HG03196 (cell line): Measurements from ENCODE around the gene ZNF610.
"Not testable (repeated sequence)": the region's sequence is repeated elsewhere in the genome, so short reads cannot be mapped to it uniquely, and the experiment has no call there.

Experiments used
- ATAC-seq: cut with Tn5 transposase; IDR thresholded peaks from one replicate; pipeline ENCODE4 v1.9.1; 2021; ENCODE audit not compliant: unreplicated experiment

Gene ZNF610

DNA sequence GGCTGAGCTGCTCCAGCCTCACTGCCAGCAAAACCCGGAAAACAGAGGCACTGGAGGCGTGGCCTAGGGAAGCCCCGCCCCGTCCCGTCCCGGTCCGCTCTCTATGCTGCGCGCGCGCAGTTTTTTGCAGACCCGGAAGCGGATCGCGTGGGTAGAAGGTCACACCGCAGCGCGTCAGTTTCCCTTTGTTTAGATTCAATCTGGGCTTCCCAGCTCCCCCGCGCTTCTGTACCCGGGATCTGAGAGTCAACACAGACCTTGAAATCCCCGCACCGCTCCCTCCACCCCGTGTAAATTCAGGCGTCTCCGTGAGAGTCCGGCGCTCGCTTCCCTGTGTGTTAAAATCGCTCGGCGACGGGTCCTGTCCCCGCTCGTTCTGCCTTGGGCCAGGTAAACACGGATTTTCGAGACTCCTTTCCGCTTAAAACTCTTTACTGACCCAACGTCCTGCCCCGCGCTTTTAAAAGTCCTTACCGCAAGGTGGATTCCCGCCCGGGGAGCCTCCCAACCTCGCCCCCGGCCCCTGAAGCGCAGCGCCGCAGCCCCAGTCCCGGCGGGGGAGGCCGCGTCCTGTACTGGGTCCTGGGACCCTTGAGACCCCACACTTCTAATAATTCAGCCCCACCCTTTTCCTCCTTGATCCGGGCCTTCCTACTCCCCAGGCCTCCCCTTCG lies at the start of gene ZNF610:
ZNF610 (plus strand) TSS at position 127 of the 674 bp plus-strand sequence. CDS start 12,930 bp downstream, outside the sequence.
- ATAC-seq, result peak; percentile 87

DNA sequence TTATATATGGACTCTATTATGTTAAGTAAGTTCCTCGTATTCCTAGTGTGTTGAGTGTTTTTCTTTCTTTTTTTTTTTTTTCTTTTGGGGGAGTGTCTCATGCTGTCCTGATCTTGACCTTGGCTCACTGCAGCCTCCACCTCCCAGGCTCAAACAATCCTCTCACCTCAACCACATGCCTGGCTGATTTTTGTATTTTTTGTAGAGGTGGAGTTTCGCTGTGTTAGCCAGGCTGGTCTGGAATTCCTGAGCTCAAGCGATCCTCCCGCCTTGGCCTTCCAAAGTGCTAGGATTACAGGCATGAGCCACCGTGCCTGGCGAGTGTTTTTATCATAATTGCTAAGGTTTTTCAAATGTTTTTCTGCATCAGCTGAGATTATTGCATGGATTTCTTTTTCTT lies 49.8 kb upstream of the ZNF610 start:
- no peak for ATAC-seq

- no peak for ATAC-seq
These were observed 44.3 kb upstream of the ZNF610 start for GRCh38 chr19:52291781-52292180.

GRCh38 chr19:52292946-52293345 lies 43.1 kb upstream of the ZNF610 start:
- ATAC-seq, result not testable (repeated sequence)

DNA sequence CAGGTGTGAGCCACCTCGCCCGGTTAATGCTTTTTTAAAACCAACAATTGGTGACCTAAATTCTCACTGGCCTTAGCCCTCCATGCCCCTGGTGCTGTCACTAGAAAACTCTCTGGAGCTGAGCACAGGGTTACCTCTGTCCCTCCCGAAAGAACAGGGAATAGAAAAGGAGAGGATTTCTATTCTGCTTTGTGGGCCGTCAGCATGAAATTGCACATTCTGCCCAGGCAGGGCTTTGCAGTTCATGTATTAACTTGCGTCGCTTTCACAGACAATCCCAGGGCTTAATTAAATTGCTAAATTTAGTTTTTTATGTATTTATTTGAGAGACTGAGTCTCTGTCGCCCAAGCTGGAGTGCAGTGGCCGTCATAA lies 39.7 kb upstream of the ZNF610 start:
- ATAC-seq, result no peak

GRCh38 chr19:52296773-52297600 lies 39.1 kb upstream of the ZNF610 start, which contains the start of gene ZNF480:
TSS of gene ZNF480 (plus strand) at chr19:52297169. CDS start at chr19:52300413, 3,244 bp downstream.
- peak; percentile 55 for ATAC-seq

DNA sequence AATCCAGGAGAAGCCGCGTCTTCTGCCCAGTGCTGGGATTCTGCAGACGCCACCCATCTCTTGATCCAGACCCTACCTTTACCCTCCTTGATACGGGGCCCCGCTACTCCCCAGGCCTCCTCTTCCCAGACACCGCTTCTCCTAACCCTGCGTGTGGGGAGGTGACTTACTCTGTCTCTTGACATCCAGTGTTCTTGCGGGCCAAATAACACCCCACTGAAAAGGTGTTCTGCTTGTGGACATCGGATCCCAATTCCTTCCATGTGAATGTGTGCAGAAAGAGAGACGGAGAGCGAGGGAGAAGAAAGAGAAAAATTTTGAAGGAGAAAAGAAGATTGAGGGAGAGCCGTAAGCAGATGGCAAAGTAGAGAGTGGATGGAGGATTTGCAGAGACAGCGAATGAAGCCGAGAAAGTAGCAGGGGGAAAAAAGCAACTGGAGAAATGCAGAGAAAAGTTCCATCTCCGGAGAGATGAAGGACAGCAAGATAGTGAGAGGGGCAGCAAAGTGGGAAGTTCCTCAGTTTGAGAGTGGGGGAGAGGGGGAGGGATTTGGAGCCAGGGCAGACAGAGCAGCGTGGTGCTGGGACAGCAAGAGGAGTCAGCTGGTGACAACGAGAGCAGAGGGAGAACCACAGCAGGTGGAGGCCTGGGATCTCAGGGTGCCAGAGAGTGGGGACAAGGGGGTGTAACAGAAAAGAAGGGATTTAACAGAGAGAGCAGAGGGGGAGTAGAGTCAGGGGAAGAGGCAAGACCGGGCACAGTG lies 38.3 kb upstream of the ZNF610 start:
- ATAC-seq, result peak; percentile 17

DNA sequence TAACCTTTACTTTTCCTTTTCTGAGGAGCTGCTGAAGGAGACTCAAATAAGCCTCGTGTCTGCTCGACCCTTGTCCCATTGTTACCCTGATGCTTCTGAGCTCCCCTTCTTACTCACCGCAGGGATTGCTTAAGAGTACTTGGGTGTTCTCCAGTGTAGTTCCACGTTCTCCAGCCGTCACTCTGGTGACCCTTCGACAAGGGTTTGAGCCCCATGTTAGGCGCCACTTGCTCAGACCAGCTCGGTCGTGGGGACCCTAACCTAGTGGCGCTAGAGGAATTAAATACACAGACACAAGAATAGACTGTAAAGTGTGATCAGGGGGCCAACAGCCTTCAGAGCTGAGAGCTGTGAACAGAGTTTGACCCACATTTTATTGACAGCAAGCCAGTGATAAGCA lies 28.8 kb upstream of the ZNF610 start:
- ATAC-seq, result no peak

- ATAC-seq, result no peak
These were observed 13.6 kb upstream of the ZNF610 start for GRCh38 chr19:52322429-52322828.

GRCh38 chr19:52331757-52332156 lies 4.3 kb upstream of the ZNF610 start:
- ATAC-seq, result no peak

GRCh38 chr19:52335768-52336116 lies 301 bp upstream of the ZNF610 start:
- peak; percentile 21 for ATAC-seq

GRCh38 chr19:52336791-52337381 lies 843 bp downstream of the ZNF610 start:
- ATAC-seq, result no peak

DNA sequence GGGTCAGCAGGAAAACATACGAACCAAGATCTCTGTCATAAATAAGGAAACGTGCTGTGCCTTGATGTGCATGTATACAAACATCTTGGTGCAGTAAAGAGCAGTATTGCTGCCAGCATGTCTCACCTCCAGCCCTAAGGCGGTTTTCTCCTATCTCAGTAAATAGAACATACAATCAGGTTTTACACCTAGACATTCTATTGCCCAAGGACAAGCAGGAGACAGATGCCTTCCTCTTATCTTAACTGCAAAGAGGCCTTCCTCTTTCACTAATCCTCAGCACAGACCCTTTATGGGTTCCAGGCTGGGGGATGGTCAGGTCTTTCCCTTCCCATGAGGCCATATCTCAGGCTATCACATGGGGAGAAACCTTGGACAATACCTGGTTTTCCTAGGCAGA lies 3.0 kb downstream of the ZNF610 start:
- ATAC-seq, result not testable (repeated sequence)

GRCh38 chr19:52343548-52343947 lies 7.5 kb downstream of the ZNF610 start:
- ATAC-seq, result no peak

DNA sequence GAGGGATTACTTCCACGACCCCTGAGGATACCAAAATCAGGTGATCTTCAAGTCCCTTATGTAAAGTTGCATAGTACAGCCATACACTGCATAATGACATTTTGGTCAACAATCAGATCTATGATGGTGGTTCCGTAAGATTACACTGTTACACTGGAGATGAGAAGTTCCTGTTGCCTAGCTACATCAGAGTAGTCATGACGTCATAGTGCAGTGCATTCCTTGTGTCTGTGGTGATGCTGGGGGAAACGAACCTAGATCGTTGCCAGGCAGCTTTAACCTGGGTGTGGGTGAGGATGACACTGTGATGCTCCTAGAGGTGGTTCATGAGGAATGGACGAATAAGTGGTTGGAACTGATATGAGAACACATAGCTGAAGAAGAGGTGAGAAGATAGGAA lies 9.1 kb downstream of the ZNF610 start:
- ATAC-seq, result no peak

DNA sequence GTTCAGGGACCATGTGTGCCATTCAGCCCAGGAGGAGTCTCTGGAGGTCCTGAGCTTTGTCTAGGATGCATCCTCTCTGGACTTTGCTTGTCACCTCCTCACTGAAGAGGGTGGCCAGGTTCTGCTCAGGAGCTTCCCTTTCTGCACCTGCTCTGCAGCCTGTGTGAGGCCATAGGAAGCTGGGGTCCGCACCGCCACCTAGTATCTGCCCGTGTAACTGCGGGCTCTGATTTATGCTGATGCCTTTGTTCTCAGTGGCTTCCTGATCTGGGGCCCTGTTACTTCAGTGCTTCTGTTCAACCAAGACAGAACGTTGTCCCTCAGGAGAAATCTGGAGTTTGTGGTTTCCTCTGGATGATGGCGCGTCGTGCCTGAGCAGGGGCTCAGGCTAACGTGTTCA lies 15.5 kb downstream of the ZNF610 start:
- ATAC-seq, result no peak

- no peak for ATAC-seq
These were observed 30.4 kb downstream of the ZNF610 start for GRCh38 chr19:52366414-52366824.

- ATAC-seq, result peak; percentile 87
These were observed 33.7 kb downstream of the ZNF610 start, which contains the start of gene ZNF880 for GRCh38 chr19:52369559-52370340. TSS of gene ZNF880 (plus strand) at chr19:52369923. CDS start at chr19:52369966, 43 bp downstream.

DNA sequence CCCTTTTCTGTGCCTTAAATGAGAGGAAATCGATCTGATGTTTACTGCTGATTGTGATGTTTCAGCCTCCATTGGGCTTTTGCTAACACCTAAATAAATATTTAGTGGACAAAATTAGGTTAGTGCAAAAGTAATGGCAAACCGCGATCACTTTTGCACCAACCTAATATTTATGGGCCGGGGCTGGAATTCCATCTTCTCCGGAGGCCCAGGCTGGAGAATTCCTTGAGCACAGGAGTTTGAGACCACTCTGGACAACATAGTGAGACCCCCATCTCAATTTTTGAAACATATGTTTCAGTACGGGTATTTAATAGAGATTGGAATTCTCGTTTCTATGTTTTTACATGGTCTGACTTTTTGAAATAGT lies 34.3 kb downstream of the ZNF610 start:
- no peak for ATAC-seq

GRCh38 chr19:52391135-52391534 lies 55.1 kb downstream of the ZNF610 start:
- ATAC-seq, result no peak
